Fibroblast of the conjunctiva (primary cell): ENCODE data around the gene CARF.
"Not testable (repeated sequence)": the region's sequence is repeated elsewhere in the genome, so short reads cannot be mapped to it uniquely, and the experiment has no call there.

Experiments
- DNase-seq: peaks from one replicate; pipeline ENCODE4 v3.0.0-alpha.2; 2010; ENCODE audit warnings: low read depth

The CARF gene, protein sequence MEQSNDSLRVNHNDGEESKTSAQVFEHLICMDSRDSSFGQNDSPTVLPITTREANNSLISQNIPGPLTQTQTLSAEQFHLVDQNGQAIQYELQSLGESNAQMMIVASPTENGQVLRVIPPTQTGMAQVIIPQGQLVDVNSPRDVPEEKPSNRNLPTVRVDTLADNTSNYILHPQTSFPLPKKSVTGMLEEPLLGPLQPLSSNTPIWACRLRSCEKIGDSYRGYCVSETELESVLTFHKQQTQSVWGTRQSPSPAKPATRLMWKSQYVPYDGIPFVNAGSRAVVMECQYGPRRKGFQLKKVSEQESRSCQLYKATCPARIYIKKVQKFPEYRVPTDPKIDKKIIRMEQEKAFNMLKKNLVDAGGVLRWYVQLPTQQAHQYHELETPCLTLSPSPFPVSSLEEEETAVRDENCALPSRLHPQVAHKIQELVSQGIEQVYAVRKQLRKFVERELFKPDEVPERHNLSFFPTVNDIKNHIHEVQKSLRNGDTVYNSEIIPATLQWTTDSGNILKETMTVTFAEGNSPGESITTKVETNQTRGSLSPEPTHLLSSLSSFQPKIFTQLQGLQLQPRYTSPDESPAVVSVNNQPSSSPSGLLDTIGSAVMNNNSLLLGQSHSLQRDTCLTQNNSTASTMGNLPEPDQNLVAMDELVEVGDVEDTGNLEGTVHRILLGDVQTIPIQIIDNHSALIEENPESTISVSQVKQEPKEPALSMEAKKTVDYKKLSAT

GRCh38 chr2:202911512-202912341, at the start of gene CARF, which contains the start of gene WDR12:
CARF (plus strand) TSS chr2:202912275; CDS start chr2:202941903, 29,628 bp downstream.
WDR12 (minus strand) TSS chr2:202911673; CDS start chr2:202911476, 197 bp downstream.
- DNase-seq, result peak; percentile 82

DNA sequence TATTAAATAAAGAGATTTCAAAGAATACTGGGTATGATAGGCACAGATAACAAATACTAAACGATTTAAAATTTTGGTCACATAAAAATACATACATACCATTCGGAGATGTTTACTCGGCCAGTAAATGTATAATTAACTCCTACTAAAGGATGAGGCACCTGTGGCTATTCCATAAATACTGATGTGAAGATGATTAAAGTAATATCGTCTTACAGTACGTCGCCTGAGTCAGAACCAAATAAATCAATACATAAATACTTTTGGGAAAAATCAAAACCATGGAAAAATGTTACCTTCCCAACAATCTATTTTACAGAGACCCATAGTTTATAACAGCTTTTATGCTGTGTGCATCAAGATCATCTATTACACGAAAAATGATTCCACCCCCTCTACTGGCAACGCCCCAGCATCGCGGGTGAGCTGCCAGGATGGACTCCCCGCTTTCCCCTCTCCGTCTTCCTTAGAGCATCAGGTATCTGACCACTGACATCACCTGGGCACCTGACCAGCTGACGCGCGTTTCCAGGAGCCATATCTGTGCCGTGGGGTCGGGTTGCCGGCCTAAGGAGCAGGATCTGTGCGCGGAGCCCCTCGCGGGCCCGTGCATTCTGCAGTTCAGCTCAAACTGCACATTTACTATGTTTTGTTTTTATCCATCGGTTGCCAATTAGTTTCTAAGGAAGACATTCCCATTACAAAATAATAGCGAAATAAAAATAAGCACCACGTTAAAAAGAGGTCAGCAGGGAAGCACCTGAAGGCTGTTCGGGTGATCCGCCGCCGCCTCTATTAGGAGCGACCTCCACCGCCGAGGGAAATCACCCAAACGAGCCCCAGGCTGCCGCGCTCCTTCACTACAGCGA, 41.4 kb upstream of the CARF start:
- peak; percentile 32 for DNase-seq

GRCh38 chr2:202871300-202872141, 40.6 kb upstream of the CARF start, which contains the start of gene ICA1L:
ICA1L (minus strand) TSS chr2:202871766; CDS start chr2:202829009, 42,757 bp downstream.
- peak; percentile 18 for DNase-seq

DNA sequence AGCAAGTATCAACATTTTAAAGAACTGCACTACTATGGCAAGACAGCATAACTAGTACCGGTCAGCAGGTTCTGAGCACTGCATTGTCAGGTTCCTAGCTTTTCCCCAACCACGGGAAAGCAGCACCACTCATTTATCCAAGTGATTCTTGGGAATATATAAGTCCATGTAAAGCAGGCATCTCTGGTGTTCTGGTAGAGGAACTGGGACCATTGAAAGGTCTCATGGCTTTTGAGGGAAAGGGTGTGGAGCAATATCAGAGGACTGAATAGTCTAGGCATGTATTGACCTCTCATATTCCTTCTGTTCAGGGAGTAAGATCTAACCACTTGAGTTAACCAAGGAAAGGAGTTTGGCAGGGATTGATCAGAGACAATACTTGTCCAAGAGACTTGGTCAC, 34.4 kb upstream of the CARF start:
- DNase-seq, result no peak

DNA sequence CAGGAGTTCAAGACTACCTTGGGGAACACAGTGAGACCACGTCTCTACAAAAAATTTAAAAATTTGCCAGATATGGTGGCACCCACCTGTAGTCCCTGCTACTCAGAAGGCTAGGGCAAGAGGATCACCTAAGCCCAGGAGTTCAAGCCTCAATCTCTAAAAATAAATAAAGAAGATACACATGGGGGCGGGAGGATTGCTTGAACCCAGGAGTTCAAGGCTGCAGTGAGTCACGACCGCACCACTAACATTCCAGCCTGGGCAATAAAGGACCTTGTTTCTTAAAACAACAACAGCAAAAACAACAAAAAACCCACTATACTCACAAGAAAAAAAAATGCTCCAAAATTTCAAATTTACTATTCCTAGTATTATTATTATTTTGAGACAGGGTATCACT, 30.5 kb upstream of the CARF start:
- no peak for DNase-seq

- DNase-seq, result no peak
Observed at GRCh38 chr2:202883987-202884675, 27.9 kb upstream of the CARF start.

DNA sequence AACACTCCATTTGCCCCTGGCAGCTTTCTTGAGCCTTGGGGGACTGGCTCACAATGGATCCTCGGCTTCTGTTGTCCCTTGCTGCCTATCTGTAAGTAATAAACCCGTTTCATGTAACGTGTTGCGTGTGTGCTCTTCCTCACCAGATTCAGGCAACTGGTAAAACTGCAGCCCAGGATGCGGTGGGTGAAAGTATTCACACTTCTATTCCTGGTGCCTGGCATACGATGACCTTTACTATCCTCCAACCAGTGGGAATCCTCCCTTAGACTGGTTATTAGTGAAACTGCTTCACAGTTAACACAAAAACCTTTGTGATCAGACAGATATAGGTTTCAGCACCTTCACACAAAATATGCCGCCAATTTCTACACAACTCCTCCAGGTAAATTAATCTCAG, 26.9 kb upstream of the CARF start:
- DNase-seq, result no peak

DNA sequence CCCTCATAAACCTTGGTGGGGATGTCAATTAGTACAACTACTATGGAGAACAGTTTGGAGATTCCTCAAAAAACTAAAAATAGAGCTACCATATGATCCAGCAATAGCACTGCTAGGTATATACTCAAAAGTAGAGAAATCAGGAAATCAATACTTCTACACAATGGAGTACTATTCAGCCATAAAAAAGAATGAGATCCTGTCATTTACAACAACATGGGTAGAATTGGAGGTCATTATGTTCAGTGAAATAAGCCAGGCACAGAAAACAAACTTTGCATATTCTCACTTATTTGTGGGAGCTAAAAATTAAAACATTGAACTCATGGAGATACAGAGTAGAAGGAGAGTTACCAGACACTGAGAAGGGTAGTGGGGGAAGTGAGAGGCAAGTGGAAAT, 6.6 kb upstream of the CARF start:
- not testable (repeated sequence) for DNase-seq

GRCh38 chr2:202908186-202908585, 3.9 kb upstream of the CARF start:
- no peak for DNase-seq

GRCh38 chr2:202909394-202910192, 2.5 kb upstream of the CARF start:
- DNase-seq, result no peak

- DNase-seq, result not testable (repeated sequence)
Observed at GRCh38 chr2:202910250-202910649, 1.8 kb upstream of the CARF start.

- no peak for DNase-seq
Observed at GRCh38 chr2:202910698-202911097, 1.4 kb upstream of the CARF start.

DNA sequence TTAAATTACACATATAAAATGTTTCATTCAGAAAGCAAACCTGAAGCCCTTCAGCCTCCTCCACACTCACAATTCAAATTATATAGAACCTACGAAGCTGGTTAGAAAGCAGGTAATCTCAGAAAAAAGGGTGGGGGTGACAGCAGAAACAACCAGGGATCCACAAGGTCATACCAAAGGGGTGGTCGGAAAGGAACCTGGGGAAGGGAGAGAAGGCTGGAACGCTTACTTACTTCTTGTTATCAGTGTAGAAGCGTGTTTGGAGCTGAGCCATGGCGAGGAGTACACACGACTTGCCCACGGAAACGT, 918 bp upstream of the CARF start:
- no peak for DNase-seq

GRCh38 chr2:202912342-202913201, 497 bp downstream of the CARF start:
- not testable (repeated sequence) for DNase-seq

GRCh38 chr2:202918860-202919259, 6.8 kb downstream of the CARF start:
- DNase-seq, result no peak

GRCh38 chr2:202932425-202933138, 20.5 kb downstream of the CARF start:
- DNase-seq, result peak; percentile 54

DNA sequence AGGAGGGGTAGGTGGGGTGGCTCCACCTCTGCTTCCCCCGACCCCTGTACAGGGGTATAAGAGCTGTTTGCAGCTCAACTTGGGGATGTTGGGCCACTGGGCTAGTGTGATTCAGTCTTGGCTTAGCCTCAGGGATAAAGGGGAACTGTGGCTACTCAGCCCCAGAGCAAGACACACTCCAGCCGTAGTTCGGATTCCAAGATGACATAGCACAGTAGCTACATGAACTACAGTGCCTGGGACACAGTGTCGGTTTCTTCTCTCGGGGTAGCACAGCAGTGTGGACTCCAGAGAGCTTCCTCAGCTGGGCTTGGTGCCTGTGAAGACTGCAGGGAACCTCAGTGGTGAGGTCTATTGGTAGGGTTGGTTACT, 21.1 kb downstream of the CARF start:
- DNase-seq, result no peak
